Measurements from ENCODE around the gene CKLF. TPM values are rescaled to one million over a fixed set of nuclear protein-coding genes. Genes with fewer than 3 reads are reported as not detected.
"Not testable (repeated sequence)": the region's sequence is repeated elsewhere in the genome, so short reads cannot be mapped to it uniquely, and the experiment has no call there.

The CKLF gene
- total RNA-seq (2014; rRNA removed; shearing (Covaris generic)) = 97.0 and 120 TPM in 2 replicates

GRCh38 chr16:66552286-66553177 is at the start of gene CKLF:
CKLF (plus strand) TSS chr16:66552576; CDS start chr16:66552716, 140 bp downstream.
- DNase-seq (ENCODE audit: low spot score) = peak; percentile 93

GRCh38 chr16:66503030-66503429 is 49.3 kb upstream of the CKLF start:
- no peak for DNase-seq (ENCODE audit: low spot score)

GRCh38 chr16:66503612-66504011 is 48.8 kb upstream of the CKLF start:
- no peak for DNase-seq (ENCODE audit: low spot score)

GRCh38 chr16:66507731-66508239 is 44.6 kb upstream of the CKLF start:
- no peak for DNase-seq (ENCODE audit: low spot score)

- peak; percentile 86 for DNase-seq (ENCODE audit: low spot score)
These were observed 44.0 kb upstream of the CKLF start for GRCh38 chr16:66508248-66508913.

GRCh38 chr16:66508914-66509496 is 43.4 kb upstream of the CKLF start:
- no peak for DNase-seq (ENCODE audit: low spot score)

GRCh38 chr16:66509576-66509975 is 42.8 kb upstream of the CKLF start:
- DNase-seq (ENCODE audit: low spot score) = no peak

GRCh38 chr16:66510298-66510697 is 42.1 kb upstream of the CKLF start:
- peak; percentile 29 for DNase-seq (ENCODE audit: low spot score)

GRCh38 chr16:66510711-66511601 is 41.4 kb upstream of the CKLF start:
- peak; percentile 81 for DNase-seq (ENCODE audit: low spot score)

GRCh38 chr16:66511602-66512271 is 40.6 kb upstream of the CKLF start:
- peak; percentile 78 for DNase-seq (ENCODE audit: low spot score)

GRCh38 chr16:66512272-66513110 is 39.9 kb upstream of the CKLF start:
- DNase-seq (ENCODE audit: low spot score) = peak; percentile 12

GRCh38 chr16:66513111-66513723 is 39.2 kb upstream of the CKLF start:
- peak; percentile 45 for DNase-seq (ENCODE audit: low spot score)

GRCh38 chr16:66514391-66514790 is 38.0 kb upstream of the CKLF start:
- DNase-seq (ENCODE audit: low spot score) = not testable (repeated sequence)

- DNase-seq (ENCODE audit: low spot score) = not testable (repeated sequence)
These were observed 37.3 kb upstream of the CKLF start for GRCh38 chr16:66514980-66515595.

- peak; percentile 52 for DNase-seq (ENCODE audit: low spot score)
These were observed 36.5 kb upstream of the CKLF start for GRCh38 chr16:66515596-66516508.

- no peak for DNase-seq (ENCODE audit: low spot score)
These were observed 35.9 kb upstream of the CKLF start for GRCh38 chr16:66516509-66516807.

- DNase-seq (ENCODE audit: low spot score) = peak; percentile 96
These were observed 35.4 kb upstream of the CKLF start for GRCh38 chr16:66516808-66517585.
